NB4 (cell line): ENCODE measurements around the gene SERTM1.

Source experiments
- POLR2A ChIP-seq: IDR thresholded peaks from 2 replicates; pipeline ENCODE4 v1.6.1; 2011; ENCODE audit warnings: mild to moderate bottlenecking; ENCODE audit not compliant: insufficient read length; ENCODE audit errors: extremely low read depth
- TF ChIP-seq, protein P1 (sequence below): IDR thresholded peaks from one replicate; pipeline ENCODE4 v1.5.1; 2012; ENCODE audit warnings: low read depth, low read length

DNA sequence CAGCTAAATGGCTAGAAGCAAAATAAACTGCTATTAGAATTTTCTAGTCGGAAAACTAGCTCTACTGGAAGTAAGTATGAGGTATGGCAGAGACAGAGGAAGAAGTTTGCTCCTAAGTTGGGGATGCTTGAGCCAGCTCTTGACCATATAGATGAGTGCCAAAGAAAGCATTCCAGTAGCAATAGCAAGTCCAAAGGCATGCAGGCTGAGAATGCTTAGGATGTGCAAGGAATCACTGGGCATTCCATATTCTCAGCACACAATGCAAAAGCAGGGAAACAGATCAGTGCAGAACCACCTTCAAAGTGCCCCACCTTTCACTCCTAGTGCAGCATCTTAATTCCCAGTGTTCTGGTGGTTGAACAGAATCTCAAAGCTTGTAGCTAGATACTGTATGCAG, 32.9 kb downstream of the SERTM1 start:
- TF ChIP-seq, protein P1, sequence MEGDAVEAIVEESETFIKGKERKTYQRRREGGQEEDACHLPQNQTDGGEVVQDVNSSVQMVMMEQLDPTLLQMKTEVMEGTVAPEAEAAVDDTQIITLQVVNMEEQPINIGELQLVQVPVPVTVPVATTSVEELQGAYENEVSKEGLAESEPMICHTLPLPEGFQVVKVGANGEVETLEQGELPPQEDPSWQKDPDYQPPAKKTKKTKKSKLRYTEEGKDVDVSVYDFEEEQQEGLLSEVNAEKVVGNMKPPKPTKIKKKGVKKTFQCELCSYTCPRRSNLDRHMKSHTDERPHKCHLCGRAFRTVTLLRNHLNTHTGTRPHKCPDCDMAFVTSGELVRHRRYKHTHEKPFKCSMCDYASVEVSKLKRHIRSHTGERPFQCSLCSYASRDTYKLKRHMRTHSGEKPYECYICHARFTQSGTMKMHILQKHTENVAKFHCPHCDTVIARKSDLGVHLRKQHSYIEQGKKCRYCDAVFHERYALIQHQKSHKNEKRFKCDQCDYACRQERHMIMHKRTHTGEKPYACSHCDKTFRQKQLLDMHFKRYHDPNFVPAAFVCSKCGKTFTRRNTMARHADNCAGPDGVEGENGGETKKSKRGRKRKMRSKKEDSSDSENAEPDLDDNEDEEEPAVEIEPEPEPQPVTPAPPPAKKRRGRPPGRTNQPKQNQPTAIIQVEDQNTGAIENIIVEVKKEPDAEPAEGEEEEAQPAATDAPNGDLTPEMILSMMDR, result no peak
- TF ChIP-seq POLR2A, result no peak
